Measurements from ENCODE around the gene NEU2.

NEU2 gene

GRCh38 chr2:233032551-233033320, at the start of gene NEU2:
NEU2 (plus strand) TSS chr2:233032672; CDS start chr2:233032672, 0 bp downstream.
- no peaks in the 10 kb centered on the region for H3K4me1 ChIP-seq (ENCODE audit: insufficient read depth, low read length)
- no peaks in the 10 kb centered on the region for H3K36me3 ChIP-seq (ENCODE audit: insufficient read depth, low read length)
- no peak within 1 kb of the TSS for H3K9ac ChIP-seq (ENCODE audit: low read depth, low read length)
- H3K9me3 ChIP-seq (ENCODE audit: control insufficient read depth, insufficient read depth, low read length): no peaks in the 10 kb centered on the region

- Histone ChIP-seq H3K9ac (ENCODE audit: low read depth, low read length) (no peak overlapping the region), H3K4me1 (ENCODE audit: insufficient read depth, low read length) (peaks cover 13% of the 10 kb centered on the region; the same call in 1 of the 2 replicates), H3K36me3 (ENCODE audit: insufficient read depth, low read length) (no peaks in the 10 kb centered on the region), H3K9me3 (ENCODE audit: control insufficient read depth, insufficient read depth, low read length) (peaks cover 6% of the 10 kb centered on the region)
Observed at GRCh38 chr2:232982926-232983668, 49.4 kb upstream of the NEU2 start.

- peaks cover 6% of the 10 kb centered on the region for H3K9me3 ChIP-seq (ENCODE audit: control insufficient read depth, insufficient read depth, low read length)
- H3K4me1 ChIP-seq (ENCODE audit: insufficient read depth, low read length): peaks cover 16% of the 10 kb centered on the region; the same call in 1 of the 2 replicates
- no peaks in the 10 kb centered on the region for H3K36me3 ChIP-seq (ENCODE audit: insufficient read depth, low read length)
- H3K9ac ChIP-seq (ENCODE audit: low read depth, low read length): no peak overlapping the region
Observed at GRCh38 chr2:232983669-232984140, 48.8 kb upstream of the NEU2 start.

- Histone ChIP-seq H3K9me3 (ENCODE audit: control insufficient read depth, insufficient read depth, low read length) (peaks cover 6% of the 10 kb centered on the region), H3K36me3 (ENCODE audit: insufficient read depth, low read length) (no peaks in the 10 kb centered on the region), H3K9ac (ENCODE audit: low read depth, low read length) (no peak overlapping the region), H3K4me1 (ENCODE audit: insufficient read depth, low read length) (peaks cover 16% of the 10 kb centered on the region; the same call in 1 of the 2 replicates)
Observed at GRCh38 chr2:232984451-232985207, 47.8 kb upstream of the NEU2 start.

GRCh38 chr2:232986155-232986554, 46.3 kb upstream of the NEU2 start:
- peaks cover 16% of the 10 kb centered on the region; the same call in 1 of the 2 replicates for H3K4me1 ChIP-seq (ENCODE audit: insufficient read depth, low read length)
- peaks cover 6% of the 10 kb centered on the region for H3K9me3 ChIP-seq (ENCODE audit: control insufficient read depth, insufficient read depth, low read length)
- H3K36me3 ChIP-seq (ENCODE audit: insufficient read depth, low read length): no peaks in the 10 kb centered on the region
- no peak overlapping the region for H3K9ac ChIP-seq (ENCODE audit: low read depth, low read length)

- Histone ChIP-seq H3K9ac (ENCODE audit: low read depth, low read length) (no peak overlapping the region), H3K4me1 (ENCODE audit: insufficient read depth, low read length) (peaks cover 4% of the 10 kb centered on the region; the same call in 1 of the 2 replicates), H3K9me3 (ENCODE audit: control insufficient read depth, insufficient read depth, low read length) (no peaks in the 10 kb centered on the region), H3K36me3 (ENCODE audit: insufficient read depth, low read length) (no peaks in the 10 kb centered on the region)
Observed at GRCh38 chr2:232993231-232993821, 39.1 kb upstream of the NEU2 start.

- H3K9ac ChIP-seq (ENCODE audit: low read depth, low read length): no peak overlapping the region
- no peaks in the 10 kb centered on the region for H3K9me3 ChIP-seq (ENCODE audit: control insufficient read depth, insufficient read depth, low read length)
- peaks cover 3% of the 10 kb centered on the region; the same call in 1 of the 2 replicates for H3K4me1 ChIP-seq (ENCODE audit: insufficient read depth, low read length)
- no peaks in the 10 kb centered on the region for H3K36me3 ChIP-seq (ENCODE audit: insufficient read depth, low read length)
Observed at GRCh38 chr2:232994446-232994845, 38.0 kb upstream of the NEU2 start.

- Histone ChIP-seq H3K9ac (ENCODE audit: low read depth, low read length) (no peak overlapping the region), H3K36me3 (ENCODE audit: insufficient read depth, low read length) (no peaks in the 10 kb centered on the region), H3K9me3 (ENCODE audit: control insufficient read depth, insufficient read depth, low read length) (no peaks in the 10 kb centered on the region), H3K4me1 (ENCODE audit: insufficient read depth, low read length) (peaks cover 3% of the 10 kb centered on the region; the same call in 1 of the 2 replicates)
Observed at GRCh38 chr2:232997749-232998665, 34.5 kb upstream of the NEU2 start.

GRCh38 chr2:232998666-232998985, 33.8 kb upstream of the NEU2 start:
- Histone ChIP-seq H3K9ac (ENCODE audit: low read depth, low read length) (no peak overlapping the region), H3K4me1 (ENCODE audit: insufficient read depth, low read length) (peaks cover 3% of the 10 kb centered on the region; the same call in 1 of the 2 replicates), H3K9me3 (ENCODE audit: control insufficient read depth, insufficient read depth, low read length) (no peaks in the 10 kb centered on the region), H3K36me3 (ENCODE audit: insufficient read depth, low read length) (no peaks in the 10 kb centered on the region)

GRCh38 chr2:232999354-232999753, 33.1 kb upstream of the NEU2 start:
- H3K4me1 ChIP-seq (ENCODE audit: insufficient read depth, low read length): peaks cover 3% of the 10 kb centered on the region; the same call in 1 of the 2 replicates
- no peaks in the 10 kb centered on the region for H3K36me3 ChIP-seq (ENCODE audit: insufficient read depth, low read length)
- no peak overlapping the region for H3K9ac ChIP-seq (ENCODE audit: low read depth, low read length)
- no peaks in the 10 kb centered on the region for H3K9me3 ChIP-seq (ENCODE audit: control insufficient read depth, insufficient read depth, low read length)

- H3K36me3 ChIP-seq (ENCODE audit: insufficient read depth, low read length): no peaks in the 10 kb centered on the region
- no peak overlapping the region for H3K9ac ChIP-seq (ENCODE audit: low read depth, low read length)
- peaks cover under 1% of the 10 kb centered on the region; the same call in 1 of the 2 replicates for H3K4me1 ChIP-seq (ENCODE audit: insufficient read depth, low read length)
- H3K9me3 ChIP-seq (ENCODE audit: control insufficient read depth, insufficient read depth, low read length): no peaks in the 10 kb centered on the region
Observed at GRCh38 chr2:233000886-233001750, 31.4 kb upstream of the NEU2 start.

- Histone ChIP-seq H3K4me1 (ENCODE audit: insufficient read depth, low read length) (no peaks in the 10 kb centered on the region; the same call in 1 of the 2 replicates), H3K36me3 (ENCODE audit: insufficient read depth, low read length) (no peaks in the 10 kb centered on the region), H3K9ac (ENCODE audit: low read depth, low read length) (no peak overlapping the region), H3K9me3 (ENCODE audit: control insufficient read depth, insufficient read depth, low read length) (no peaks in the 10 kb centered on the region)
Observed at GRCh38 chr2:233002829-233003657, 29.4 kb upstream of the NEU2 start.
